ENCODE results near the gene CDK6. TPM values are rescaled to one million over a fixed set of nuclear protein-coding genes. Genes with fewer than 3 reads are reported as not detected.

Gene CDK6
- total RNA-seq, 4 donors from 2014 or later = 12.9 to 32.7 (median 21.6) TPM

DNA sequence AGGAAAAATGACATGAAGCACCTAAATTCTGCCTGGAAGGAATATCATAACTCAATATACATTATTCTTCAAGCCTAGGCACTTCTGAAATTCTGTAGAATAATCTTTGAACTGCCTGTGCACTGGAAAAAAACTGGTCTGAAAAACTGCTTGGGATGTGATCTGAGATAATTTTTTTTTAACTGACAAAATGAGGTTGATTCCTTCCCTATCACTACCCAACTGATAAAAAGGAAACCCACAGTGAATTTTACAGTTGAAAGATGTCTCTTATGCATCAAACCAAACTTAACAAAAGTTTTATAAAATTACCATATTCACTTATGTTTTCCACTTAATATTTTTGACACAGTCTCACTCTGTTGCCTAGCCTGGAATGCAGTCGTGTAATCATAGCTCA lies 179.0 kb downstream of the CDK6 start:
- no peak for DNase-seq
- H3K36me3 ChIP-seq = no peaks in the 10 kb centered on the region
- H3K27ac ChIP-seq = no peak overlapping the region
- H3K9me3 ChIP-seq = no peaks in the 10 kb centered on the region
- intact Hi-C loops (cut with DNase I; ENCODE audit: low total_unique reads) = no loop called here
- no peaks in the 10 kb centered on the region for H3K27me3 ChIP-seq
- peaks cover 0 to 6% (median 0%) of the 10 kb centered on the region in 4 donors for H3K4me1 ChIP-seq
- 86 to 97% methylated on average over 1 of the region's 1 CpG for WGBS, 2 donors (ENCODE audit: low coverage in 1 of 2)
- in situ Hi-C loops (cut with MboI; ENCODE audit: low pct_ligation_motif_present in 1 of 4, low pct_unique_long_range_greater_than_20kb in 1 of 4, low sequenced_read_pairs in 3 of 4) = no loop called here
- H3K4me3 ChIP-seq = no peak overlapping the region
- TF ChIP-seq POLR2A (IDR thresholded peaks at IDR 0.05) = no peak
- TF ChIP-seq, protein P1, sequence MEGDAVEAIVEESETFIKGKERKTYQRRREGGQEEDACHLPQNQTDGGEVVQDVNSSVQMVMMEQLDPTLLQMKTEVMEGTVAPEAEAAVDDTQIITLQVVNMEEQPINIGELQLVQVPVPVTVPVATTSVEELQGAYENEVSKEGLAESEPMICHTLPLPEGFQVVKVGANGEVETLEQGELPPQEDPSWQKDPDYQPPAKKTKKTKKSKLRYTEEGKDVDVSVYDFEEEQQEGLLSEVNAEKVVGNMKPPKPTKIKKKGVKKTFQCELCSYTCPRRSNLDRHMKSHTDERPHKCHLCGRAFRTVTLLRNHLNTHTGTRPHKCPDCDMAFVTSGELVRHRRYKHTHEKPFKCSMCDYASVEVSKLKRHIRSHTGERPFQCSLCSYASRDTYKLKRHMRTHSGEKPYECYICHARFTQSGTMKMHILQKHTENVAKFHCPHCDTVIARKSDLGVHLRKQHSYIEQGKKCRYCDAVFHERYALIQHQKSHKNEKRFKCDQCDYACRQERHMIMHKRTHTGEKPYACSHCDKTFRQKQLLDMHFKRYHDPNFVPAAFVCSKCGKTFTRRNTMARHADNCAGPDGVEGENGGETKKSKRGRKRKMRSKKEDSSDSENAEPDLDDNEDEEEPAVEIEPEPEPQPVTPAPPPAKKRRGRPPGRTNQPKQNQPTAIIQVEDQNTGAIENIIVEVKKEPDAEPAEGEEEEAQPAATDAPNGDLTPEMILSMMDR (IDR thresholded peaks at IDR 0.05) = no peak
- TF ChIP-seq POLR2AphosphoS5 (IDR thresholded peaks at IDR 0.05) = no peak
- TF ChIP-seq EP300 (IDR thresholded peaks at IDR 0.05; ENCODE audit: low read depth) = no peak

DNA sequence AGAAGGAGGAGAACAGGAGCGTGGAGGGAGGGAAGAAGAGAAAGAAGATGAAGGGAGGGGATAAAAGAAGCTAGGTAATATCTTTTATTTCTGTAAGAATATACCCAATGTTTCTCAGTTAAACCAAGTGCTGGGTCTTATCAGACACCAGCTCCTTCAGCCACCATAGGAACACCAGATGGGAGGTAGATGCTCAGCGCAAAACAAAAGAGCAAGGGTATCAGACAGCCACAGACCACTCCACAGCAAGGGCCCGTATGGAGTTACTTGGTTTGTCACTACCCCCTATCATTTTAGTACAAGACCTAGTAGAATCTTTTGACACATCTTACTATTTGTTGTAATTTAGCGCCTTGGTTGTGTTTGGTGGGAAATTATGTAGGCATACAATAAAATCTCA lies 180.3 kb downstream of the CDK6 start:
- Histone ChIP-seq H3K27me3 (no peaks in the 10 kb centered on the region), H3K4me3 (no peak overlapping the region), H3K27ac (no peak overlapping the region), H3K36me3 (no peaks in the 10 kb centered on the region), H3K4me1 (peaks cover 0 to 6% (median 0%) of the 10 kb centered on the region in 4 donors), H3K9me3 (no peaks in the 10 kb centered on the region)
- DNase-seq = no peak
- in situ Hi-C loops (cut with MboI; ENCODE audit: low pct_ligation_motif_present in 1 of 4, low pct_unique_long_range_greater_than_20kb in 1 of 4, low sequenced_read_pairs in 3 of 4) (no loop called here), intact Hi-C loops (cut with DNase I; ENCODE audit: low total_unique reads) (no loop called here)
- TF ChIP-seq EP300 (IDR thresholded peaks at IDR 0.05; ENCODE audit: low read depth) = no peak
- TF ChIP-seq POLR2A (IDR thresholded peaks at IDR 0.05) = no peak
- TF ChIP-seq, protein P1 (IDR thresholded peaks at IDR 0.05) = no peak
- no peak for TF ChIP-seq POLR2AphosphoS5 (IDR thresholded peaks at IDR 0.05)
- 93 to 95% methylated on average over 3 to 4 of the region's 4 CpGs for WGBS, 2 donors (ENCODE audit: low coverage in 1 of 2)

DNA sequence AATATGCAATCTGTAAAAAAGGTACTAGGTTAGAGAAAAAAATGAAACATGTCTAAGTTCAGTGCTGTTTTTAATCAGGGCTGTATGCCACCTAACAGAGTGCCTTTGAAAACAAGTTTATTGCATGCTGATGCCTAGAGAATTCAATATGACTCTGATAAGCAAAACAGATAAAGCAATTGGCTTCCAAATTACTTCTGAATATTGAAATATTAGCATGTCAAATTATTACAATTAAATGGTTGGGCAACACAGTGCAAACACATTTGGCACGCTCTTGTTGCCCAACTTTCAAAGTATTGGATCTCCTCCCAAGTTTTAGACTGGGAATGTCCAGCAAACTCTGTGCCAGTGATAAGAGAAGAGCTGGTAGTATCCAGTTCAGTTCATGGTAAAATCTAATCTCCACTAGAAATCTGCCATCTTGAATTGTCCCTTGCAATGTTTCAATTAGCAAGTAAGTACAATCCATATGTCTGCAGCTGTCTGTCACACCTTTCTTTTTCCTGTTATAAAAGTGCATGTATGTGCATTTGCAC lies 181.0 kb downstream of the CDK6 start:
- no peak for TF ChIP-seq EP300 (IDR thresholded peaks at IDR 0.05; ENCODE audit: low read depth)
- TF ChIP-seq, protein P1 (IDR thresholded peaks at IDR 0.05) = no peak
- no peak for TF ChIP-seq POLR2AphosphoS5 (IDR thresholded peaks at IDR 0.05)
- TF ChIP-seq POLR2A (IDR thresholded peaks at IDR 0.05) = no peak
- no peaks in the 10 kb centered on the region for H3K9me3 ChIP-seq
- no peaks in the 10 kb centered on the region for H3K27me3 ChIP-seq
- intact Hi-C loops (cut with DNase I; ENCODE audit: low total_unique reads) = no loop called here
- H3K36me3 ChIP-seq = no peaks in the 10 kb centered on the region
- in situ Hi-C loops (cut with MboI; ENCODE audit: low pct_ligation_motif_present in 1 of 4, low pct_unique_long_range_greater_than_20kb in 1 of 4, low sequenced_read_pairs in 3 of 4) = no loop called here
- no peak overlapping the region for H3K27ac ChIP-seq
- H3K4me1 ChIP-seq = peaks cover 0 to 10% (median 0%) of the 10 kb centered on the region in 4 donors
- 97 to 100% methylated on average over 1 of the region's 1 CpG for WGBS, 2 donors (ENCODE audit: low coverage in 1 of 2)
- DNase-seq = no peak
- H3K4me3 ChIP-seq = no peak overlapping the region

DNA sequence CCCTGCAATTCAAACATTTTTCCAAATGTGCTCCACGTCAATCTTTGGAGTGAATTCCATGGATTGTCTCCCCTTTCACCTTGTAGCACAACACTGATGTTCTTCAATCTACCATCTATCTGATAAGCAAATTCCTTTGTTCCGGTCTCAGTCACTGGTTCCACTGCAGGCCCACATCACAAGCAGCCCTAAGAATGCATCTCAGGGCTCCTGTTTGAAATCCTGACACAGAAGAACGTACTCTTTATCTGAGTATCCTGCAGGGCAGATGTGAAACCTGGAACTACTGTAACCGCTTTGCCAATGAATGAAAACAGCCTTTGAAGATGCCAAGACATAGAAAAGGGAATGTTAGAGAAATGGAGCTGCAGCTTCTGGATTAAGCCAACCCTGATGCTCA lies 183.2 kb downstream of the CDK6 start:
- no peaks in the 10 kb centered on the region for H3K9me3 ChIP-seq
- intact Hi-C loops (cut with DNase I; ENCODE audit: low total_unique reads) (no loop called here), in situ Hi-C loops (cut with MboI; ENCODE audit: low pct_ligation_motif_present in 1 of 4, low pct_unique_long_range_greater_than_20kb in 1 of 4, low sequenced_read_pairs in 3 of 4) (no loop called here)
- TF ChIP-seq POLR2AphosphoS5 (IDR thresholded peaks at IDR 0.05) (no peak), EP300 (IDR thresholded peaks at IDR 0.05; ENCODE audit: low read depth) (no peak), POLR2A (IDR thresholded peaks at IDR 0.05) (no peak)
- TF ChIP-seq, protein P1 (IDR thresholded peaks at IDR 0.05) = no peak
- H3K36me3 ChIP-seq = no peaks in the 10 kb centered on the region
- peaks cover 0 to 30% (median 4%) of the 10 kb centered on the region in 4 donors for H3K4me1 ChIP-seq
- no peaks in the 10 kb centered on the region for H3K27me3 ChIP-seq
- 86 to 88% methylated on average over 4 of the region's 4 CpGs for WGBS, 2 donors (ENCODE audit: low coverage in 1 of 2)
- DNase-seq = no peak
- H3K4me3 ChIP-seq = no peak overlapping the region
- no peak overlapping the region for H3K27ac ChIP-seq

Data from transverse colon (tissue), 4 donors.